ENCODE measurements around the gene CDH15. TPM values are rescaled to one million over a fixed set of nuclear protein-coding genes. Genes with fewer than 3 reads are reported as not detected.
"Not testable (repeated sequence)": the region's sequence is repeated elsewhere in the genome, so short reads cannot be mapped to it uniquely, and the experiment has no call there.

CDH15 gene
- total RNA-seq, 1 donor from 2014 or later = not detected

GRCh38 chr16:89164436-89164835, 7.1 kb upstream of the CDH15 start:
- Mint-ChIP-seq H3K27ac (no peak overlapping the region), H3K27me3 (ENCODE audit: low read depth) (no peaks in the 10 kb centered on the region), H3K4me1 (ENCODE audit: low read depth) (no peaks in the 10 kb centered on the region), H3K9me3 (no peaks in the 10 kb centered on the region), H3K4me3 (ENCODE audit: low read depth) (no peak overlapping the region), H3K36me3 (ENCODE audit: low read depth) (no peaks in the 10 kb centered on the region)
- DNase-seq (ENCODE audit: low spot score) = no peak
- intact Hi-C loops (cut with micrococcal nuclease) = no loop called here

- Mint-ChIP-seq H3K9me3 (no peaks in the 10 kb centered on the region), H3K36me3 (ENCODE audit: low read depth) (no peaks in the 10 kb centered on the region), H3K27me3 (ENCODE audit: low read depth) (no peaks in the 10 kb centered on the region), H3K4me3 (ENCODE audit: low read depth) (no peak overlapping the region), H3K27ac (no peak overlapping the region), H3K4me1 (ENCODE audit: low read depth) (no peaks in the 10 kb centered on the region)
- no peak for DNase-seq (ENCODE audit: low spot score)
- intact Hi-C loops (cut with micrococcal nuclease) = loop anchor here (5.0 kb wide), 1 partner anchor 428 kb away; no protein-coding TSS in a partner anchor
Measured at GRCh38 chr16:89164847-89165680, 6.5 kb upstream of the CDH15 start.

GRCh38 chr16:89165681-89165979, 5.9 kb upstream of the CDH15 start:
- H3K27me3 Mint-ChIP-seq (ENCODE audit: low read depth); DNase-seq (ENCODE audit: low spot score); H3K4me3 Mint-ChIP-seq (ENCODE audit: low read depth); H3K4me1 Mint-ChIP-seq (ENCODE audit: low read depth); H3K27ac Mint-ChIP-seq; H3K9me3 Mint-ChIP-seq; H3K36me3 Mint-ChIP-seq (ENCODE audit: low read depth): not testable (repeated sequence)
- intact Hi-C loops (cut with micrococcal nuclease) = loop anchor here (5.0 kb wide), 1 partner anchor 428 kb away; no protein-coding TSS in a partner anchor

- no peak overlapping the region for H3K27ac Mint-ChIP-seq
Measured at GRCh38 chr16:89166696-89167424, 4.7 kb upstream of the CDH15 start.

GRCh38 chr16:89167425-89167941, 4.1 kb upstream of the CDH15 start:
- H3K4me1 Mint-ChIP-seq (ENCODE audit: low read depth) = peaks cover 4% of the 10 kb centered on the region
- no peaks in the 10 kb centered on the region for H3K36me3 Mint-ChIP-seq (ENCODE audit: low read depth)
- no peaks in the 10 kb centered on the region for H3K9me3 Mint-ChIP-seq
- peak; percentile 72 for DNase-seq (ENCODE audit: low spot score)
- intact Hi-C loops (cut with micrococcal nuclease) = loop anchor here (1.0 to 5.0 kb wide), 3 partner anchors 225 to 430 kb away; no protein-coding TSS in a partner anchor
- H3K4me3 Mint-ChIP-seq (ENCODE audit: low read depth) = no peak overlapping the region
- H3K27me3 Mint-ChIP-seq (ENCODE audit: low read depth) = peaks cover 4% of the 10 kb centered on the region
- H3K27ac Mint-ChIP-seq = no peak overlapping the region

More at GRCh38 chr16:89166696-89167424, 4.7 kb upstream of the CDH15 start:
- intact Hi-C loops (cut with micrococcal nuclease) = loop anchor here (1.0 to 5.0 kb wide), 3 partner anchors 225 to 430 kb away; no protein-coding TSS in a partner anchor
- DNase-seq (ENCODE audit: low spot score) = no peak
- Mint-ChIP-seq H3K9me3 (no peaks in the 10 kb centered on the region), H3K4me1 (ENCODE audit: low read depth) (peaks cover 4% of the 10 kb centered on the region), H3K4me3 (ENCODE audit: low read depth) (no peak overlapping the region), H3K27me3 (ENCODE audit: low read depth) (peaks cover 4% of the 10 kb centered on the region), H3K36me3 (ENCODE audit: low read depth) (no peaks in the 10 kb centered on the region)

GRCh38 chr16:89168381-89169189, 3.0 kb upstream of the CDH15 start:
- no peak overlapping the region for H3K27ac Mint-ChIP-seq

GRCh38 chr16:89169778-89170177, 1.8 kb upstream of the CDH15 start:
- Mint-ChIP-seq H3K36me3 (ENCODE audit: low read depth) (no peaks in the 10 kb centered on the region), H3K27ac (no peak overlapping the region), H3K9me3 (no peaks in the 10 kb centered on the region), H3K4me3 (ENCODE audit: low read depth) (no peak overlapping the region), H3K27me3 (ENCODE audit: low read depth) (peaks cover 4% of the 10 kb centered on the region), H3K4me1 (ENCODE audit: low read depth) (peaks cover 4% of the 10 kb centered on the region)
- no peak for DNase-seq (ENCODE audit: low spot score)
- intact Hi-C loops (cut with micrococcal nuclease) = loop anchor here (2.0 to 5.0 kb wide), 2 partner anchors 47 to 432 kb away; partner anchors contain the start of gene ZNF778

More at GRCh38 chr16:89168381-89169189, 3.0 kb upstream of the CDH15 start:
- peaks cover 4% of the 10 kb centered on the region for H3K4me1 Mint-ChIP-seq (ENCODE audit: low read depth)
- H3K36me3 Mint-ChIP-seq (ENCODE audit: low read depth) = no peaks in the 10 kb centered on the region
- intact Hi-C loops (cut with micrococcal nuclease) = loop anchor here (5.0 kb wide), 1 partner anchor 431 kb away; no protein-coding TSS in a partner anchor
- H3K4me3 Mint-ChIP-seq (ENCODE audit: low read depth) = no peak overlapping the region
- no peak for DNase-seq (ENCODE audit: low spot score)
- H3K27me3 Mint-ChIP-seq (ENCODE audit: low read depth) = peaks cover 4% of the 10 kb centered on the region
- H3K9me3 Mint-ChIP-seq = no peaks in the 10 kb centered on the region

GRCh38 chr16:89170346-89171215, 967 bp upstream of the CDH15 start:
- Mint-ChIP-seq H3K27me3 (ENCODE audit: low read depth) (peaks cover 4% of the 10 kb centered on the region), H3K27ac (no peak overlapping the region)
- intact Hi-C loops (cut with micrococcal nuclease) = loop anchor here (1.0 to 2.0 kb wide), 2 partner anchors 22 to 46 kb away; partner anchors contain the start of gene ZNF778

GRCh38 chr16:89172171-89172527, 601 bp downstream of the CDH15 start:
- Mint-ChIP-seq H3K36me3 (ENCODE audit: low read depth) (no peaks in the 10 kb centered on the region), H3K9me3 (no peaks in the 10 kb centered on the region), H3K27ac (no peak overlapping the region), H3K27me3 (ENCODE audit: low read depth) (peaks cover 4% of the 10 kb centered on the region), H3K4me1 (ENCODE audit: low read depth) (peaks cover 4% of the 10 kb centered on the region), H3K4me3 (ENCODE audit: low read depth) (no peak overlapping the region)
- DNase-seq (ENCODE audit: low spot score) = no peak
- intact Hi-C loops (cut with micrococcal nuclease) = no loop called here

More at GRCh38 chr16:89170346-89171215, 967 bp upstream of the CDH15 start:
- no peak for DNase-seq (ENCODE audit: low spot score)
- no peaks in the 10 kb centered on the region for H3K9me3 Mint-ChIP-seq
- H3K4me3 Mint-ChIP-seq (ENCODE audit: low read depth) = peak overlapping the region; percentile 62
- peaks cover 4% of the 10 kb centered on the region for H3K4me1 Mint-ChIP-seq (ENCODE audit: low read depth)
- H3K36me3 Mint-ChIP-seq (ENCODE audit: low read depth) = no peaks in the 10 kb centered on the region

- intact Hi-C loops (cut with micrococcal nuclease) = no loop called here
- no peaks in the 10 kb centered on the region for H3K36me3 Mint-ChIP-seq (ENCODE audit: low read depth)
- no peaks in the 10 kb centered on the region for H3K9me3 Mint-ChIP-seq
- H3K4me1 Mint-ChIP-seq (ENCODE audit: low read depth) = peaks cover 4% of the 10 kb centered on the region
- H3K4me3 Mint-ChIP-seq (ENCODE audit: low read depth) = no peak overlapping the region
- no peak overlapping the region for H3K27ac Mint-ChIP-seq
- peaks cover 4% of the 10 kb centered on the region for H3K27me3 Mint-ChIP-seq (ENCODE audit: low read depth)
- DNase-seq (ENCODE audit: low spot score) = no peak
Measured at GRCh38 chr16:89172528-89173173, 1.1 kb downstream of the CDH15 start.

- DNase-seq (ENCODE audit: low spot score) = no peak
- no peaks in the 10 kb centered on the region for H3K9me3 Mint-ChIP-seq
- no peaks in the 10 kb centered on the region for H3K36me3 Mint-ChIP-seq (ENCODE audit: low read depth)
- peaks cover 4% of the 10 kb centered on the region for H3K27me3 Mint-ChIP-seq (ENCODE audit: low read depth)
- intact Hi-C loops (cut with micrococcal nuclease) = no loop called here
- no peak overlapping the region for H3K27ac Mint-ChIP-seq
- peaks cover 4% of the 10 kb centered on the region for H3K4me1 Mint-ChIP-seq (ENCODE audit: low read depth)
- H3K4me3 Mint-ChIP-seq (ENCODE audit: low read depth) = no peak overlapping the region
Measured at GRCh38 chr16:89173174-89173921, 1.8 kb downstream of the CDH15 start.
